Activated CD4-positive, alpha-beta T cell treated with anti-CD3 and anti-CD28 coated beads for 24 hours (primary cell): ENCODE results near the gene HSD17B4.
"Not testable (repeated sequence)": the region's sequence is repeated elsewhere in the genome, so short reads cannot be mapped to it uniquely, and the experiment has no call there.

ENCODE experiments used
- DNase-seq, 2 donors: peaks; one replicate each; pipeline ENCODE4 v3.0.0-alpha.2; 2020; ENCODE audit warnings: low read depth in 2 of 2

Gene HSD17B4

GRCh38 chr5:119452373-119453039 is at the start of gene HSD17B4:
HSD17B4 (plus strand) TSS chr5:119452497; CDS start chr5:119452576, 79 bp downstream.
- peak; percentile 62 to 76 for DNase-seq

- no peak for DNase-seq
These were observed 49.7 kb upstream of the HSD17B4 start for GRCh38 chr5:119402555-119402954.

GRCh38 chr5:119404033-119404432 is 48.3 kb upstream of the HSD17B4 start:
- DNase-seq: no peak

GRCh38 chr5:119405419-119405818 is 46.9 kb upstream of the HSD17B4 start:
- no peak for DNase-seq

- no peak for DNase-seq
These were observed 45.7 kb upstream of the HSD17B4 start for GRCh38 chr5:119406551-119407110.

GRCh38 chr5:119409235-119409815 is 43.0 kb upstream of the HSD17B4 start:
- DNase-seq: no peak

- DNase-seq: no peak
These were observed 41.7 kb upstream of the HSD17B4 start for GRCh38 chr5:119410448-119411159.

- DNase-seq: no peak
These were observed 40.7 kb upstream of the HSD17B4 start for GRCh38 chr5:119411361-119412278.

GRCh38 chr5:119412279-119413227 is 39.7 kb upstream of the HSD17B4 start:
- no peak for DNase-seq

GRCh38 chr5:119414124-119414734 is 38.1 kb upstream of the HSD17B4 start:
- not testable (repeated sequence) for DNase-seq

- no peak for DNase-seq
These were observed 34.2 kb upstream of the HSD17B4 start for GRCh38 chr5:119417891-119418605.

GRCh38 chr5:119418606-119419100 is 33.6 kb upstream of the HSD17B4 start:
- DNase-seq: no peak

- DNase-seq: no peak
These were observed 32.1 kb upstream of the HSD17B4 start for GRCh38 chr5:119420169-119420568.

- DNase-seq: no peak
These were observed 26.2 kb upstream of the HSD17B4 start for GRCh38 chr5:119426057-119426456.

GRCh38 chr5:119427060-119427459 is 25.2 kb upstream of the HSD17B4 start:
- no peak for DNase-seq

GRCh38 chr5:119427596-119427995 is 24.7 kb upstream of the HSD17B4 start:
- not testable (repeated sequence) for DNase-seq

- DNase-seq: not testable (repeated sequence)
These were observed 24.1 kb upstream of the HSD17B4 start for GRCh38 chr5:119428166-119428565.

GRCh38 chr5:119428574-119428973 is 23.7 kb upstream of the HSD17B4 start:
- not testable (repeated sequence) for DNase-seq

GRCh38 chr5:119432674-119433237 is 19.5 kb upstream of the HSD17B4 start:
- DNase-seq: not testable (repeated sequence)
